ENCODE results near the gene KLHL1.

DNA sequence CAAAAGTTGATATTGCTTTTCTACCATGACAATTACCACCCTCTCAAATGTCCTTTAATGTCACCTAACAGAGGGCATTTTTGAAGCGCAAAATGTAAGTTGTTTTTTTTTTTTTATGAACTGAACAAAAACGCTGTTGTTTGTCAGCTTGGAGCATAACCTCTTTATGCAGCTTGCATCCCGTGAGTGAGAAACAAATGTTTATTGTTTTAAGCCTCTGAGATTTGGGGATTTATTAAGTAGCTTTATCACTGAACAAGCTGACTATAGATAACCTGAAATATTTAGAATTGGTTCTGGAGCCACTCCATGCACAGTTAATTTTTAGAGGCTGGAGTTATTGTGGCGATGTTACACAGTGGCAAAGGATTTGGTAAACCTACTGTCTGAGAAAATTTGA lies 80.7 kb downstream of the KLHL1 start:
- TF ChIP-seq ZNF560 (tag by site-specific recombination; IDR thresholded peaks at IDR 0.05; ENCODE audit: borderline replicate concordance): no peak
- no peak for TF ChIP-seq SCRT2 (tag by site-specific recombination; IDR thresholded peaks at IDR 0.05)
- TF ChIP-seq, protein P1, sequence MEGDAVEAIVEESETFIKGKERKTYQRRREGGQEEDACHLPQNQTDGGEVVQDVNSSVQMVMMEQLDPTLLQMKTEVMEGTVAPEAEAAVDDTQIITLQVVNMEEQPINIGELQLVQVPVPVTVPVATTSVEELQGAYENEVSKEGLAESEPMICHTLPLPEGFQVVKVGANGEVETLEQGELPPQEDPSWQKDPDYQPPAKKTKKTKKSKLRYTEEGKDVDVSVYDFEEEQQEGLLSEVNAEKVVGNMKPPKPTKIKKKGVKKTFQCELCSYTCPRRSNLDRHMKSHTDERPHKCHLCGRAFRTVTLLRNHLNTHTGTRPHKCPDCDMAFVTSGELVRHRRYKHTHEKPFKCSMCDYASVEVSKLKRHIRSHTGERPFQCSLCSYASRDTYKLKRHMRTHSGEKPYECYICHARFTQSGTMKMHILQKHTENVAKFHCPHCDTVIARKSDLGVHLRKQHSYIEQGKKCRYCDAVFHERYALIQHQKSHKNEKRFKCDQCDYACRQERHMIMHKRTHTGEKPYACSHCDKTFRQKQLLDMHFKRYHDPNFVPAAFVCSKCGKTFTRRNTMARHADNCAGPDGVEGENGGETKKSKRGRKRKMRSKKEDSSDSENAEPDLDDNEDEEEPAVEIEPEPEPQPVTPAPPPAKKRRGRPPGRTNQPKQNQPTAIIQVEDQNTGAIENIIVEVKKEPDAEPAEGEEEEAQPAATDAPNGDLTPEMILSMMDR (tag by site-specific recombination; IDR thresholded peaks at IDR 0.05): no peak
- no peak for TF ChIP-seq ZNF184 (tag by site-specific recombination; IDR thresholded peaks at IDR 0.05)
- TF ChIP-seq ZBTB1 (tag by site-specific recombination; IDR thresholded peaks at IDR 0.05): no peak
- no peak for TF ChIP-seq KLF10 (tag by site-specific recombination; IDR thresholded peaks at IDR 0.05)
- no peak for TF ChIP-seq ZNF792 (tag by site-specific recombination; IDR thresholded peaks at IDR 0.05)
- no peak for TF ChIP-seq ZBTB8A (tag by site-specific recombination; IDR thresholded peaks at IDR 0.05)
- TF ChIP-seq, protein P2, sequence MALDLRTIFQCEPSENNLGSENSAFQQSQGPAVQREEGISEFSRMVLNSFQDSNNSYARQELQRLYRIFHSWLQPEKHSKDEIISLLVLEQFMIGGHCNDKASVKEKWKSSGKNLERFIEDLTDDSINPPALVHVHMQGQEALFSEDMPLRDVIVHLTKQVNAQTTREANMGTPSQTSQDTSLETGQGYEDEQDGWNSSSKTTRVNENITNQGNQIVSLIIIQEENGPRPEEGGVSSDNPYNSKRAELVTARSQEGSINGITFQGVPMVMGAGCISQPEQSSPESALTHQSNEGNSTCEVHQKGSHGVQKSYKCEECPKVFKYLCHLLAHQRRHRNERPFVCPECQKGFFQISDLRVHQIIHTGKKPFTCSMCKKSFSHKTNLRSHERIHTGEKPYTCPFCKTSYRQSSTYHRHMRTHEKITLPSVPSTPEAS (tag by site-specific recombination; IDR thresholded peaks at IDR 0.05): no peak
- no peak for TF ChIP-seq ZNF544 (tag by site-specific recombination; IDR thresholded peaks at IDR 0.05)
- TF ChIP-seq, protein P3, sequence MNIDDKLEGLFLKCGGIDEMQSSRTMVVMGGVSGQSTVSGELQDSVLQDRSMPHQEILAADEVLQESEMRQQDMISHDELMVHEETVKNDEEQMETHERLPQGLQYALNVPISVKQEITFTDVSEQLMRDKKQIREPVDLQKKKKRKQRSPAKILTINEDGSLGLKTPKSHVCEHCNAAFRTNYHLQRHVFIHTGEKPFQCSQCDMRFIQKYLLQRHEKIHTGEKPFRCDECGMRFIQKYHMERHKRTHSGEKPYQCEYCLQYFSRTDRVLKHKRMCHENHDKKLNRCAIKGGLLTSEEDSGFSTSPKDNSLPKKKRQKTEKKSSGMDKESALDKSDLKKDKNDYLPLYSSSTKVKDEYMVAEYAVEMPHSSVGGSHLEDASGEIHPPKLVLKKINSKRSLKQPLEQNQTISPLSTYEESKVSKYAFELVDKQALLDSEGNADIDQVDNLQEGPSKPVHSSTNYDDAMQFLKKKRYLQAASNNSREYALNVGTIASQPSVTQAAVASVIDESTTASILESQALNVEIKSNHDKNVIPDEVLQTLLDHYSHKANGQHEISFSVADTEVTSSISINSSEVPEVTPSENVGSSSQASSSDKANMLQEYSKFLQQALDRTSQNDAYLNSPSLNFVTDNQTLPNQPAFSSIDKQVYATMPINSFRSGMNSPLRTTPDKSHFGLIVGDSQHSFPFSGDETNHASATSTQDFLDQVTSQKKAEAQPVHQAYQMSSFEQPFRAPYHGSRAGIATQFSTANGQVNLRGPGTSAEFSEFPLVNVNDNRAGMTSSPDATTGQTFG (tag by site-specific recombination; IDR thresholded peaks at IDR 0.05; ENCODE audit: borderline replicate concordance): no peak
- no peak for TF ChIP-seq ZNF776 (tag by site-specific recombination; IDR thresholded peaks at IDR 0.05; ENCODE audit: borderline replicate concordance)
- TF ChIP-seq ZNF600 (tag by site-specific recombination; IDR thresholded peaks at IDR 0.05): no peak
- no peak for TF ChIP-seq SCRT1 (tag by site-specific recombination; IDR thresholded peaks at IDR 0.05; ENCODE audit: borderline replicate concordance)

Data from HEK293 (cell line).